ENCODE results near the gene P2RX2. TPM values are rescaled to one million over a fixed set of nuclear protein-coding genes. Genes with fewer than 3 reads are reported as not detected.

P2RX2 gene
- total RNA-seq, 1 donor from 2014 or later, result not detected

DNA sequence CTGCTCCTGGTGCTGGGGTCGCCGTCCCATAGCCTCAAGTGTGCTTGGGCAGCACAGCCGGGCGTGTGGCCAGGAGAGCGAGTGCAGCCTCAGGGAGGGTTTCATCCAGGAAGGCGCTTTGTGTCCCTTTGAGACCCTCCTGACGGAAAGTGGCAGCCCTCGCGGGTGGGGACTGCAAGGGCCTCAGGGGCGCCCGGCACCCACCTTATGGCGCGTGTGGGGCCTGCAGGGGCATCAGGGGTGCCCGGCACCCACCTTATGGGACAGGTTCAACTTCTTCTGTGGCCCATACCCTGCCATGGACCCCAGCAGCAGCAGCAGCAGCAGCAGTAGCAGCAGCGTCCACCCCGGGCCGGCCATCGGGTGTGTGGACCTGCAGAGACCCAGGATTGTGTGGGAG is 12.7 kb upstream of the P2RX2 start:
- DNase-seq (ENCODE audit: extremely low spot score in 2 of 2), result no peak
- H3K27ac ChIP-seq, result no peak overlapping the region
- no peaks in the 10 kb centered on the region for H3K9me3 ChIP-seq
- no peak overlapping the region for H3K4me3 ChIP-seq
- TF ChIP-seq POLR2AphosphoS5 (IDR thresholded peaks at IDR 0.05; ENCODE audit: insufficient read depth in 1 of 2, low read depth in 1 of 2) (no peak), POLR2A (IDR thresholded peaks at IDR 0.05) (no peak)
- TF ChIP-seq, protein P1, sequence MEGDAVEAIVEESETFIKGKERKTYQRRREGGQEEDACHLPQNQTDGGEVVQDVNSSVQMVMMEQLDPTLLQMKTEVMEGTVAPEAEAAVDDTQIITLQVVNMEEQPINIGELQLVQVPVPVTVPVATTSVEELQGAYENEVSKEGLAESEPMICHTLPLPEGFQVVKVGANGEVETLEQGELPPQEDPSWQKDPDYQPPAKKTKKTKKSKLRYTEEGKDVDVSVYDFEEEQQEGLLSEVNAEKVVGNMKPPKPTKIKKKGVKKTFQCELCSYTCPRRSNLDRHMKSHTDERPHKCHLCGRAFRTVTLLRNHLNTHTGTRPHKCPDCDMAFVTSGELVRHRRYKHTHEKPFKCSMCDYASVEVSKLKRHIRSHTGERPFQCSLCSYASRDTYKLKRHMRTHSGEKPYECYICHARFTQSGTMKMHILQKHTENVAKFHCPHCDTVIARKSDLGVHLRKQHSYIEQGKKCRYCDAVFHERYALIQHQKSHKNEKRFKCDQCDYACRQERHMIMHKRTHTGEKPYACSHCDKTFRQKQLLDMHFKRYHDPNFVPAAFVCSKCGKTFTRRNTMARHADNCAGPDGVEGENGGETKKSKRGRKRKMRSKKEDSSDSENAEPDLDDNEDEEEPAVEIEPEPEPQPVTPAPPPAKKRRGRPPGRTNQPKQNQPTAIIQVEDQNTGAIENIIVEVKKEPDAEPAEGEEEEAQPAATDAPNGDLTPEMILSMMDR (IDR thresholded peaks at IDR 0.05), result no peak
- peaks cover 13% of the 10 kb centered on the region for H3K27me3 ChIP-seq
- H3K36me3 ChIP-seq, result no peaks in the 10 kb centered on the region
- H3K4me1 ChIP-seq, result peaks cover 11% of the 10 kb centered on the region
- intact Hi-C loops (cut with DNase I), result no loop called here

DNA sequence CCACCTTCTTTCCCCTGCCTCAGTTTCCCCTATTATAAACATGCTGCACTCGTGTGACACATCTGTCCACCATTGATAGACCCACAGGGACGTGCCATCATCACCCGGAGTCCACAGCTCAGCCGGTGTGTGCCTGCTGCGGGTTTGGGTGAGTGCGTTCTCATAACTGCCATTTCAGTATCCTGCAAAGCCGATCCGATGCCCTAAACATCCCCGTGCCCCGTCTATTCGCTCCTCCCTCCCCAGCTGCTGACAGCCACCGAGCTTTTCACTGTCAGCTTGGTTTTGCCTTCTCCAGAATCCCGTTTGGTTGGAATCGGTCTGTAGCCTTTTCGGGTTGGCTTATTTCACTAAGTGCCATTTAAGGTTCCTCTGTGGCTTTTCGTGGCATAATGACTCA is 12.1 kb upstream of the P2RX2 start:
- Histone ChIP-seq H3K9me3 (no peaks in the 10 kb centered on the region), H3K27ac (no peak overlapping the region), H3K27me3 (peaks cover 13% of the 10 kb centered on the region), H3K36me3 (no peaks in the 10 kb centered on the region), H3K4me3 (no peak overlapping the region), H3K4me1 (peaks cover 8% of the 10 kb centered on the region)
- TF ChIP-seq, protein P1 (IDR thresholded peaks at IDR 0.05), result no peak
- TF ChIP-seq POLR2A (IDR thresholded peaks at IDR 0.05) (no peak), POLR2AphosphoS5 (IDR thresholded peaks at IDR 0.05; ENCODE audit: insufficient read depth in 1 of 2, low read depth in 1 of 2) (no peak)
- DNase-seq (ENCODE audit: extremely low spot score in 2 of 2), result no peak
- intact Hi-C loops (cut with DNase I), result no loop called here

DNA sequence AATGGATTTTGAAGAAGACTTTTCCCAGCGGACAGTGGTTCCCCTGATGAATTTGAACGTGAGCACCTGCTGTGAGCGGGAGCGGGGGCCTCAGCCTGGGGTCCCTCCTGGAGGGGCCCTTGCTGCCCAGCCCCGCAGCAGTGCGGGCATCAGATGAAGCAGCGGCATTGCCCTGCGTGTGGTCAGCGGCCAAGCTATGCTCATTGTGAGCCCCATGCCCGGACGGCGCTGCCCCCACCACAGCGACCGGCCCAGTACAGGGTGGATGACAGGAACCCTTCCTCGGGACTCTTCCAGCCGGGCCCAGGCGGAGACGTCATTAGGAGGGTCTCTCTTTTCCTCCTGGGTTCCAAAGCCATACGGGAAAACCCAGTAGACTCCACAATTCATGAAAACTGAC is 11.6 kb upstream of the P2RX2 start:
- Histone ChIP-seq H3K9me3 (no peaks in the 10 kb centered on the region), H3K36me3 (no peaks in the 10 kb centered on the region), H3K4me1 (peaks cover 8% of the 10 kb centered on the region), H3K27ac (no peak overlapping the region), H3K27me3 (peaks cover 13% of the 10 kb centered on the region), H3K4me3 (no peak overlapping the region)
- intact Hi-C loops (cut with DNase I), result no loop called here
- TF ChIP-seq, protein P1 (IDR thresholded peaks at IDR 0.05), result no peak
- TF ChIP-seq POLR2A (IDR thresholded peaks at IDR 0.05) (no peak), POLR2AphosphoS5 (IDR thresholded peaks at IDR 0.05; ENCODE audit: insufficient read depth in 1 of 2, low read depth in 1 of 2) (no peak)
- no peak for DNase-seq (ENCODE audit: extremely low spot score in 2 of 2)

DNA sequence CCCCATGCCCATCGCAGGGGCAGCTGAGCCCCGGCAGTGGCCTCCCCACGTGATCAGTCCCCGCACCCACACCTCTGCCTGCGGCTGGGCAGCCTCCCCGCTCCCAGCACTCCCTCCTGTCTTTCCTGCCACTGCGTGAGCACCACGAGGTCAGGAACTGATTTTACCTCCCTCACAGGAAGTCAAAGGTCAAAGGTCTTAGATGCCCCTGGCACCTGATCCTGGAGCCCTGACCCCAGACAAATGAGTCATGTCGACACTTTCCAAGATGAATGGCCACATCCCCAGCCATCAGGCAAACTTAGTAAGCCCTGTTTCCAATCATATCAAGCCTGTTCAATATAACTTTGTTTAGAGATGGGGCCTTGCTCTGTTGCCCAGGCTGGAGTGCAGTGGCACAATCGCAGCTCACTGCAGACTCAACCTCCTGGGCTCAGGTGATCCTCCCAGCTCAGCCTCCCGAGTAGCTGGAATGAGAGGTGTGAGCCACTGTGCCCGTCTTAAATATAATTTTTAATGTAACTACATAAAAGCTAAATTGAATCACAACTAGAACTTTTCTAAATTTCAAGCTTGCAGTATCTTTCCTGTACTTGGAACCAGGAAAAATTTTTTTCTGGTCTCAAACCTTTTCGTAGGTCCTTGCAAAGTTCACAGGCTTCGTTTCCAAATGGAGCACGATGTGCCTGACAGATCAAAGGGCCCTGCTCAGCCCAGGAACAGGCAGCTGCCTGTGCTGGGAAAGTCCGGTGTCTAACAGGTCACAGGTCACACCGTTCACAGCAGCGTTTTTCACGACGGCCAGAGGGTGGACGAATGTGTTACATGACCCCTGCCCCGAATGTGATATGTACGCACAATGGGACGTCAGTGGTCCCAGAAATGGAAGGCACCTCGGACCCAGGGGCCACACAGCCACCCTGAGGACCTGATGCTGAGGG is 10.1 kb upstream of the P2RX2 start:
- H3K4me3 ChIP-seq, result no peak overlapping the region
- TF ChIP-seq POLR2A (IDR thresholded peaks at IDR 0.05) (no peak), POLR2AphosphoS5 (IDR thresholded peaks at IDR 0.05; ENCODE audit: insufficient read depth in 1 of 2, low read depth in 1 of 2) (no peak)
- TF ChIP-seq, protein P1 (IDR thresholded peaks at IDR 0.05), result no peak
- peaks cover 8% of the 10 kb centered on the region for H3K4me1 ChIP-seq
- intact Hi-C loops (cut with DNase I), result no loop called here
- peaks cover 12% of the 10 kb centered on the region for H3K27me3 ChIP-seq
- no peaks in the 10 kb centered on the region for H3K36me3 ChIP-seq
- H3K27ac ChIP-seq, result no peak overlapping the region
- no peaks in the 10 kb centered on the region for H3K9me3 ChIP-seq
- no peak for DNase-seq (ENCODE audit: extremely low spot score in 2 of 2)
